ENCODE data around the gene RTN4R.
"Not testable (repeated sequence)": the region's sequence is repeated elsewhere in the genome, so short reads cannot be mapped to it uniquely, and the experiment has no call there.

The RTN4R gene

GRCh38 chr22:20268279-20269012, at the start of gene RTN4R:
Gene RTN4R (minus strand): TSS chr22:20268318. CDS start chr22:20268092, 226 bp downstream.
- FAIRE-seq: no peak

GRCh38 chr22:20317402-20318042, 49.4 kb upstream of the RTN4R start:
- FAIRE-seq: not testable (repeated sequence)

GRCh38 chr22:20316844-20317401, 48.8 kb upstream of the RTN4R start:
- FAIRE-seq: no peak

- no peak for FAIRE-seq
Observed at GRCh38 chr22:20316217-20316843, 48.2 kb upstream of the RTN4R start.

- FAIRE-seq: no peak
Observed at GRCh38 chr22:20315337-20316216, 47.5 kb upstream of the RTN4R start.

- FAIRE-seq: not testable (repeated sequence)
Observed at GRCh38 chr22:20314741-20315336, 46.7 kb upstream of the RTN4R start.

GRCh38 chr22:20314206-20314605, 46.1 kb upstream of the RTN4R start:
- not testable (repeated sequence) for FAIRE-seq

GRCh38 chr22:20313306-20314077, 45.4 kb upstream of the RTN4R start:
- FAIRE-seq: not testable (repeated sequence)

- no peak for FAIRE-seq
Observed at GRCh38 chr22:20312396-20313191, 44.5 kb upstream of the RTN4R start.

- FAIRE-seq: not testable (repeated sequence)
Observed at GRCh38 chr22:20311249-20312062, 43.3 kb upstream of the RTN4R start.

- not testable (repeated sequence) for FAIRE-seq
Observed at GRCh38 chr22:20310773-20311172, 42.7 kb upstream of the RTN4R start.

GRCh38 chr22:20310180-20310579, 42.1 kb upstream of the RTN4R start:
- FAIRE-seq: not testable (repeated sequence)

- not testable (repeated sequence) for FAIRE-seq
Observed at GRCh38 chr22:20308806-20309650, 40.9 kb upstream of the RTN4R start.

GRCh38 chr22:20307448-20308447, 39.6 kb upstream of the RTN4R start:
- FAIRE-seq: not testable (repeated sequence)

- FAIRE-seq: not testable (repeated sequence)
Observed at GRCh38 chr22:20306646-20307447, 38.7 kb upstream of the RTN4R start.

Data from colon (tissue), 2 donors.